ENCODE data around the gene PEBP1.

The PEBP1 gene

DNA sequence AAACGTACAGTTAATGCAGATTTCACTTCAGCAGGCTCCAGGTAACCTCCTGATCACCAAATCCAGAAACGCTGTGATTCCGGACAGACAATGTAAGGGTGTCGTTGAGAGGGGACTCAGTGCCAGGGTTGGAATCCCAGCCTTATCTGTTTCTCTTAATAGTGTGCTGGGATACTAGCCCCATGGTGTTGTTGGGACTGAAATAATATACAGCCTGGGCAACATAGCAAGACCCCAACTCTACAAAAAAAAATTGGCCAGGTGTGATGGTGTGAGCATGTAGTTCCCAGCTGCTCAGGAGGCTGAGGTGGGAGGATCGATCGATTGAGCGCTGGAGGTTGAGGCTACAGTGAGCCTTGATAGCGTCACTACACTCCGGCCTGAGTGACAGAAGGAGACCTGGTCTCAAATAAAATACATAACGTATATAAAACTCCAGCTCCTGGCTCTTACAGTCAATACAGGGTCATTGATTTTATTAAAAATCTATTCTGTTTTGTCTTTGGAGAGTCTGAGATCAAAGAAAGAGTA is 1.3 kb downstream of the PEBP1 start:
- no peak for DNase-seq

DNA sequence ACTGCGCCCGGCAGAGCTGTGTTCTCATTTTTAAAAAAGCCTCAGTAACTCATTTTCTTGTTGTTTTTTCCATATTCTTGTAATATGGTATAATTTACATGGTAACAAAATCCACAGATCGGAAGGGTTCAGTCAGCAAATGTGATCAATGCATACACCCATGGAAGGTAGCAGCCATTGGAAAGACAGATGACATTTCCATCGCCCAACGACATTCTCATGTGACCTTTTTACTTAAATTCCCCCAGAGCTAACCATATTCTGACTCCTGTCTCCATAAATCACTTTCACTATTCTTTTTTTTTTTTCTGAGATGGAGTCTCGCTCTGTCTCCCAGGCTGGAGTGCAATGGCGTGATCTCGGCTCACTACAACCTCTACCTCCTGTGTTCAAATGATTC is 4.9 kb downstream of the PEBP1 start:
- DNase-seq = no peak

- no peak for DNase-seq
Observed at GRCh38 chr12:118144499-118144898, 8.6 kb downstream of the PEBP1 start.

- no peak for DNase-seq
Observed at GRCh38 chr12:118145113-118145797, 9.3 kb downstream of the PEBP1 start.

GRCh38 chr12:118145798-118146156 is 9.9 kb downstream of the PEBP1 start:
- DNase-seq = no peak

GRCh38 chr12:118148287-118148686 is 12.4 kb downstream of the PEBP1 start:
- no peak for DNase-seq

- no peak for DNase-seq
Observed at GRCh38 chr12:118150625-118151024, 14.7 kb downstream of the PEBP1 start.

- no peak for DNase-seq
Observed at GRCh38 chr12:118151755-118152154, 15.8 kb downstream of the PEBP1 start.

GRCh38 chr12:118160536-118160935 is 24.6 kb downstream of the PEBP1 start:
- no peak for DNase-seq

- no peak for DNase-seq
Observed at GRCh38 chr12:118164798-118165486, 29.0 kb downstream of the PEBP1 start.

DNA sequence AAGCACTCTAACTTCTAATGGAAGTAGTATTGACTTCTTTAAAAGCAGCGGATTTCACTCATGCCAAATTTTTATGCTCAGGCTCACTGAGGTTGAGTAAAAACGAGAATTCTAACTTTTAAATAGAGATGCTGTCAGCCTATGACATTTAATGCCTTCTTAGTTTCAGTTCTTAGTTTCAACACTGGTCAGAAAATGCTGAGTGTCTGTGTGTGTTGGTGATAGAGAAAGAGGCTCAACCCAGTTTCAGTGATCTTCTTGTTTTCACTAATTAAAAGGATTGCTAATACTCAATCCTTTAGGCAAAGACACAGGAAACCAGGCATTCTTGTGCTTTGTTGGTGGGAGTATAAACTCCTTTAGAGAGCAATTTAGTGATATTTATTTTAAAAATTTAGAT is 31.0 kb downstream of the PEBP1 start:
- no peak for DNase-seq

GRCh38 chr12:118175823-118176447 is 40.0 kb downstream of the PEBP1 start:
- no peak for DNase-seq

DNA sequence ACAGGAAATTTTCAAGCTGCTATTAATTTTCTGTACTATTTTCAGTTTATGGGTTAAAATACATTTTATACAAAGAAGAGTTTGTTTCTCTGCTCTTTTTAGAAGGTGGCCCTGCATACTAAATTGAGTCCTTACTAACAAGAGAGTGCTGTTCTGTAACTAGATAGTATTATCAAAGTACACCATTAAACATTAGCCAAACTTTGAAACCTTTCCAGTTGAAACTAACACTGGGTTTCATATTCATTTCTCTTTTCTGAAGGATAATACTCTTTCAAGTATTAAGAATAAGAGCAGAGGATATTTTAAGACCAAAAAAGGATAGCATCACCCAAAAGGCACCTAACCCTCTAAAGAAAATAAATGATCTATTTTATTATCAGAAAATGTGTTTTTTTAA is 47.2 kb downstream of the PEBP1 start:
- no peak for DNase-seq

DNA sequence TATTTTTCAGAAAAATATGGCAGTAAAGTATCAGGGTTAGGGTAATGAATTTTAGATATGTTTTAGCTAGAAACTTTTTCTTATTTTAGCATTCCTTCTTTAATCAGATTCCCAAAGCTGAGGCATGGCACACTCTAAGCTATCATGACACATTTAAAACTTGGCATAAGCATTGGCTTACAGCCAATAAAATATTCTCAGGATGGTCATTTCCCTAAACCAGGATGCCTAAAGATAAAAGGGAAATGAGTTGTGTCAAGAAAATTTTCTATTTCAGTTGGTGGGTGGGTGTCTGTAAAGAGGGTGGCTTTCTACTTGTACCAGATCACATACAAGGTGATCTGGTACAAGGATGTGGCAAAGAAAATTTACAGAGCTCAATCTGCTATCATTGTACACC is 47.8 kb downstream of the PEBP1 start:
- DNase-seq = no peak

- no peak for DNase-seq
Observed at GRCh38 chr12:118185602-118186397, 49.9 kb downstream of the PEBP1 start.

GRCh38 chr12:118187751-118188435 is 52.0 kb downstream of the PEBP1 start:
- DNase-seq = no peak

GRCh38 chr12:118188690-118189371 is 52.9 kb downstream of the PEBP1 start:
- DNase-seq = peak; percentile 56

- DNase-seq = peak; percentile 73
Observed at GRCh38 chr12:118189741-118190191, 53.8 kb downstream of the PEBP1 start.

GRCh38 chr12:118190266-118190665 is 54.3 kb downstream of the PEBP1 start:
- peak; percentile 53 for DNase-seq

DNA sequence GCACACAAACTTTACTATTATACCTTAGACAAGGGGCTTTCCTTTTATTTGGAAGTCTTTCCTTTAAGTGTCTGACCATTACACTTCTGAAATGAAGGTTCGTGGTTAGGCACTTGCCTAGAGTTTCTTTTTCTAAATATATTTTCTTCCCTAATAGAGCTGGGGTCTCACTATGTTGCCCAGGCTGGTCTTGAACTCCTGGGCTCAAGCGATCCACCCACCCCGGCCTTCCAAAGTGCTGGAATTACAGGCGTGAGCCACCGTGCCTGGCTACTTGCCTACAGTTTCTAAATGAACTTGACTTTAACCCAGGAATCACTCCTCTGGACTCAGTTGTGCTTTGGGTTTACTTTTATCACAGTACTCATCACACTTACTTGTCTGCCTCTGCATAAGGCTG is 57.6 kb downstream of the PEBP1 start:
- DNase-seq = no peak

GRCh38 chr12:118193958-118194357 is 58.0 kb downstream of the PEBP1 start:
- no peak for DNase-seq

Measured in right forelimb (tissue), 1 donor.